Heart left ventricle (tissue), 13 donors: ENCODE results near the gene INO80E.
"Not testable (repeated sequence)": the region's sequence is repeated elsewhere in the genome, so short reads cannot be mapped to it uniquely, and the experiment has no call there.

Experiments used
- POLR2A ChIP-seq, 2 donors: fragments of 450-650 bp; IDR thresholded peaks; one replicate each; pipeline ENCODE4 v1.6.1; 2017; ENCODE audit warnings: antibody characterized with exemption in 2 of 2, mild to moderate bottlenecking in 2 of 2, moderate library complexity in 2 of 2
- TF ChIP-seq, protein P1 (sequence below), 12 donors: fragments of 200-600 bp; sonication (generic) in 4 of 12; IDR thresholded peaks; one replicate each; pipeline versions ENCODE4 v1.5.0 to v1.8.0; 2018 to 2022; ENCODE audit warnings: antibody characterized with exemption in 12 of 12, mild to moderate bottlenecking in 5 of 12
- donor health status: ischemic (EF 13 %, LVEDD 7.1; RV severe dilation, severe dysfunction).
- donor health status: DM: no; HTN: yes; CAD: no.
- donor health status: DM: no; HTN: no; CAD: no.
- donor health status: ischemic (EF 25% LVEDD 6.9; RV normal size, moderate dysfunction).
- donor health status: ischemic (EF 25% LVEDD 5.7; RV mildly dilated, moderate dysfunction).
- donor health status: ischemic (EF 35%, LVEDD 5.7; RV mildly dilated, moderate dysfunction).
- donor health status: nonischemic (EF 11% LVEDD 7.7; RV severe dilation, severe dysfunction).
- donor health status: DM: yes; HTN: yes; CAD: no.
- donor health status: PGD.
- donor health status: ischemic (EF 29% LVEDD 5.4; RV normal size, mild dysfunction).
- donor health status: nonischemic (EF 23%, LVEDD 6.1; RV moderate dilation, normal function).

DNA sequence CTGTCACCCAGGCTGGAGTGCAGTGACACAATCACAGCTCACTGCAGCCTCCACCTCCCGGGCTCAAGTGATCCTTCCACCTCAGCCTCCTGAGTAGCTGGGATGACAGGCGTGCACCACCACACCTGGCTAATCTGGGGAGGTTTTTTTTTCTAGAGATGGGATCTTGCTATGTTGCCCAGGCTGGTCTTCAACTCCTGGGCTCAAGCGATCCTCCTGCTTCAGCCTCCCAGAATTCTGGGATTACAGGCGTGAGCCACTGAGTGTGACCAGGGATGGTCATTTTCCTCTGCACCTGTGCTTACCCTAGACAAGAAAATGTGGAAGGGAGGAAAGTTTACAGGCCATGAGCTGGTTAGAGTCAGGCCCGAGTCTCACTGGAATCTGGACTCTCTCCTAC is 44.6 kb downstream of the INO80E start:
- TF ChIP-seq, protein P1, sequence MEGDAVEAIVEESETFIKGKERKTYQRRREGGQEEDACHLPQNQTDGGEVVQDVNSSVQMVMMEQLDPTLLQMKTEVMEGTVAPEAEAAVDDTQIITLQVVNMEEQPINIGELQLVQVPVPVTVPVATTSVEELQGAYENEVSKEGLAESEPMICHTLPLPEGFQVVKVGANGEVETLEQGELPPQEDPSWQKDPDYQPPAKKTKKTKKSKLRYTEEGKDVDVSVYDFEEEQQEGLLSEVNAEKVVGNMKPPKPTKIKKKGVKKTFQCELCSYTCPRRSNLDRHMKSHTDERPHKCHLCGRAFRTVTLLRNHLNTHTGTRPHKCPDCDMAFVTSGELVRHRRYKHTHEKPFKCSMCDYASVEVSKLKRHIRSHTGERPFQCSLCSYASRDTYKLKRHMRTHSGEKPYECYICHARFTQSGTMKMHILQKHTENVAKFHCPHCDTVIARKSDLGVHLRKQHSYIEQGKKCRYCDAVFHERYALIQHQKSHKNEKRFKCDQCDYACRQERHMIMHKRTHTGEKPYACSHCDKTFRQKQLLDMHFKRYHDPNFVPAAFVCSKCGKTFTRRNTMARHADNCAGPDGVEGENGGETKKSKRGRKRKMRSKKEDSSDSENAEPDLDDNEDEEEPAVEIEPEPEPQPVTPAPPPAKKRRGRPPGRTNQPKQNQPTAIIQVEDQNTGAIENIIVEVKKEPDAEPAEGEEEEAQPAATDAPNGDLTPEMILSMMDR (IDR thresholded peaks at IDR 0.05): not testable (repeated sequence)
- not testable (repeated sequence) for TF ChIP-seq POLR2A (IDR thresholded peaks at IDR 0.05)
